Adrenal gland (tissue), 5 donors: Measurements from ENCODE around the gene LARGE2.
A peak's percentile ranks its signal among the peaks of the same experiment; 100 is the strongest.
"Not testable (repeated sequence)": the region's sequence is repeated elsewhere in the genome, so short reads cannot be mapped to it uniquely, and the experiment has no call there.

Experiments used
- POLR2A ChIP-seq, 2 donors: fragments of 450-650 bp; IDR thresholded peaks; one replicate each; pipeline ENCODE4 v1.6.1; 2017; ENCODE audit warnings: antibody characterized with exemption in 2 of 2, mild to moderate bottlenecking in 2 of 2, moderate library complexity in 1 of 2
- TF ChIP-seq, protein P1 (sequence below), 6 experiments: fragments of 450-650 bp in 4 of 6; fragments of 200-600 bp in 2 of 6; sonication (generic) in 1 of 6; IDR thresholded peaks; 1 replicate in 5 of 6; 2 replicates in 1 of 6; pipeline versions ENCODE4 v1.5.1 to v1.8.0; 2016 to 2021; ENCODE audit warnings: antibody characterized with exemption in 6 of 6, mild to moderate bottlenecking in 2 of 6, moderate library complexity in 1 of 6
- donor health status: DM: no; HTN: no; CAD: no.

GRCh38 chr11:45900175-45900800 is 22.2 kb upstream of the LARGE2 start:
- peak in 1 of 2 donors; percentile 28 for TF ChIP-seq POLR2A (IDR thresholded peaks at IDR 0.05)
- TF ChIP-seq, protein P1, sequence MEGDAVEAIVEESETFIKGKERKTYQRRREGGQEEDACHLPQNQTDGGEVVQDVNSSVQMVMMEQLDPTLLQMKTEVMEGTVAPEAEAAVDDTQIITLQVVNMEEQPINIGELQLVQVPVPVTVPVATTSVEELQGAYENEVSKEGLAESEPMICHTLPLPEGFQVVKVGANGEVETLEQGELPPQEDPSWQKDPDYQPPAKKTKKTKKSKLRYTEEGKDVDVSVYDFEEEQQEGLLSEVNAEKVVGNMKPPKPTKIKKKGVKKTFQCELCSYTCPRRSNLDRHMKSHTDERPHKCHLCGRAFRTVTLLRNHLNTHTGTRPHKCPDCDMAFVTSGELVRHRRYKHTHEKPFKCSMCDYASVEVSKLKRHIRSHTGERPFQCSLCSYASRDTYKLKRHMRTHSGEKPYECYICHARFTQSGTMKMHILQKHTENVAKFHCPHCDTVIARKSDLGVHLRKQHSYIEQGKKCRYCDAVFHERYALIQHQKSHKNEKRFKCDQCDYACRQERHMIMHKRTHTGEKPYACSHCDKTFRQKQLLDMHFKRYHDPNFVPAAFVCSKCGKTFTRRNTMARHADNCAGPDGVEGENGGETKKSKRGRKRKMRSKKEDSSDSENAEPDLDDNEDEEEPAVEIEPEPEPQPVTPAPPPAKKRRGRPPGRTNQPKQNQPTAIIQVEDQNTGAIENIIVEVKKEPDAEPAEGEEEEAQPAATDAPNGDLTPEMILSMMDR (IDR thresholded peaks at IDR 0.05): not testable (repeated sequence)
